PC-3 (cell line): ENCODE results near the gene HGD. TPM values are rescaled to one million over a fixed set of nuclear protein-coding genes. Genes with fewer than 3 reads are reported as not detected.

Source experiments
- ATAC-seq: fragments of 200-7000 bp; cut with Tn5 transposase; 2 replicates; pipeline ENCODE4 v1.9.1; 2020; ENCODE audit warnings: mild to moderate bottlenecking, moderate library complexity
- BruUV-seq: library from RNA; stranded (reverse); fragments of 400-500 nt; replicated peaks from 2 replicates; lab custom pipeline; 2021; lab: Mats Ljungman, UMichigan
- CTCF ChIA-PET: fragments of 300-600 bp; sonication (Branson Sonifier 250); formaldehyde crosslinking; loops from one replicate; lab custom pipeline; 2022; ENCODE audit warnings: antibody characterized with exemption; lab: Charles Lee
- POLR2A ChIA-PET: fragments of 300-600 bp; sonication (Branson Sonifier 250); formaldehyde crosslinking; loops from one replicate; lab custom pipeline; 2022; ENCODE audit warnings: antibody characterized with exemption; ENCODE audit not compliant: unreplicated experiment; lab: Charles Lee
- DNase-seq: peaks from one replicate; pipeline ENCODE4 v3.0.0-alpha.2; 2015
- H2AFZ ChIP-seq: fragments of 300-600 bp; sonication (generic); 2 replicates; pipeline ENCODE4 v1.6.0; 2016; ENCODE audit warnings: antibody characterized with exemption, low read length
- H3F3A ChIP-seq: fragments of 300-600 bp; sonication (generic); one replicate; pipeline ENCODE4 v1.6.0; 2017; ENCODE audit warnings: antibody characterized with exemption, low read length, control low read depth, mild to moderate bottlenecking; ENCODE audit not compliant: unreplicated experiment
- H3K27ac ChIP-seq: fragments of 300-600 bp; sonication (generic); 2 replicates; pipeline ENCODE4 v1.5.1; 2016; ENCODE audit warnings: mild to moderate bottlenecking, low read length
- H3K27me3 ChIP-seq: fragments of 300-600 bp; sonication (generic); 2 replicates; pipeline ENCODE4 v1.6.1; 2016; ENCODE audit warnings: low read length, mixed read lengths
- H3K36me3 ChIP-seq: fragments of 300-600 bp; sonication (generic); 2 replicates; pipeline ENCODE4 v1.6.1; 2016; ENCODE audit warnings: low read depth, mixed run types, low read length, mixed read lengths
- H3K4me1 ChIP-seq: fragments of 300-600 bp; sonication (generic); 2 replicates; pipeline ENCODE4 v1.5.1; 2016; ENCODE audit warnings: low read length; ENCODE audit not compliant: insufficient read depth
- H3K4me2 ChIP-seq: fragments of 300-600 bp; sonication (generic); 2 replicates; pipeline ENCODE4 v1.6.0; 2016; ENCODE audit warnings: low read length
- H3K4me3 ChIP-seq: fragments of 300-600 bp; sonication (generic); 2 replicates; pipeline ENCODE4 v1.5.1; 2016; ENCODE audit warnings: mild to moderate bottlenecking, low read length, mixed read lengths
- H3K79me2 ChIP-seq: fragments of 300-600 bp; sonication (generic); 2 replicates; pipeline ENCODE4 v1.6.1; 2017; ENCODE audit warnings: low read length, mixed read lengths
- H3K9ac ChIP-seq: fragments of 300-600 bp; sonication (generic); 2 replicates; pipeline ENCODE4 v1.6.0; 2016; ENCODE audit warnings: mild to moderate bottlenecking, low read length
- H3K9me2 ChIP-seq: fragments of 300-600 bp; sonication (generic); replicated peaks from 2 replicates; pipeline ENCODE4 v1.6.1; 2016; ENCODE audit warnings: mixed run types, low read length, mixed read lengths
- H3K9me3 ChIP-seq: fragments of 300-600 bp; sonication (generic); 2 replicates; pipeline ENCODE4 v1.6.1; 2016; ENCODE audit warnings: low read length, mixed read lengths
- H4K20me1 ChIP-seq: fragments of 300-600 bp; sonication (generic); 2 replicates; pipeline ENCODE4 v1.6.1; 2016; ENCODE audit warnings: low read length, mixed read lengths
- CTCF ChIP-seq: fragments of 300-600 bp; sonication (generic); conservative IDR thresholded peaks from 2 replicates; pipeline ENCODE4 v1.5.1; 2017; ENCODE audit warnings: antibody characterized with exemption, low read depth, mild to moderate bottlenecking, low read length
- EZH2 ChIP-seq: fragments of 300-600 bp; sonication (generic); IDR thresholded peaks from one replicate; pipeline ENCODE4 v1.6.1; 2017; ENCODE audit warnings: antibody characterized with exemption, mild to moderate bottlenecking, low read length; ENCODE audit not compliant: unreplicated experiment
- EZH2phosphoT487 ChIP-seq: fragments of 300-600 bp; sonication (generic); IDR thresholded peaks from 2 replicates; pipeline ENCODE4 v1.6.1; 2018; ENCODE audit warnings: mild to moderate bottlenecking, antibody characterized with exemption, low read length, borderline replicate concordance
- intact Hi-C: fragments of 100-400 bp; cut with micrococcal nuclease; formaldehyde crosslinking; loops from 2 replicates; pipeline ENCODE4 v1.9.0; 2023
- total RNA-seq: library from RNA; depleted of rRNA; stranded (reverse); fragments of >200 nt; gene quantifications from 2 replicates; pipeline ENCODE4 v1.2.3, GENCODE V29; 2014

Gene HGD
- total RNA-seq, 1 experiment from 2014 or later = 0.11 TPM

GRCh38 chr3:120645083-120645845, 36.8 kb downstream of the HGD start:
- no peak overlapping the region for H2AFZ ChIP-seq
- TF ChIP-seq EZH2 (no peak), EZH2phosphoT487 (no peak), CTCF (no peak)

GRCh38 chr3:120642368-120642948, 39.6 kb downstream of the HGD start:
- Histone ChIP-seq H3K36me3 (no peaks in the 10 kb centered on the region), H3K4me3 (no peak overlapping the region), H2AFZ (no peak overlapping the region), H3F3A (no peaks in the 10 kb centered on the region), H3K27ac (no peak overlapping the region), H3K27me3 (no peaks in the 10 kb centered on the region), H4K20me1 (no peaks in the 10 kb centered on the region), H3K79me2 (no peaks in the 10 kb centered on the region), H3K9ac (no peak overlapping the region), H3K9me2 (0 out of 2 replicates have a peak, but pooled peaks cover 3% of the 10 kb centered on the region), H3K4me1 (no peaks in the 10 kb centered on the region), H3K4me2 (no peak overlapping the region), H3K9me3 (no peaks in the 10 kb centered on the region)
- no peak for DNase-seq
- BruUV-seq = no TSS peak
- ATAC-seq = no peak
- intact Hi-C loops = no loop called here
- ChIA-PET CTCF (no interaction called here), POLR2A (no interaction called here)
- TF ChIP-seq CTCF (no peak), EZH2 (no peak), EZH2phosphoT487 (no peak)

More at GRCh38 chr3:120645083-120645845, 36.8 kb downstream of the HGD start:
- Histone ChIP-seq H3K9ac (no peak overlapping the region), H3K36me3 (no peaks in the 10 kb centered on the region), H3K4me2 (no peak overlapping the region), H3K9me3 (no peaks in the 10 kb centered on the region), H3K27ac (no peak overlapping the region), H3K4me1 (no peaks in the 10 kb centered on the region), H3K4me3 (no peak overlapping the region), H3K27me3 (no peaks in the 10 kb centered on the region), H3K79me2 (no peaks in the 10 kb centered on the region), H3F3A (no peaks in the 10 kb centered on the region), H3K9me2 (0 out of 2 replicates have a peak, but pooled peaks cover 3% of the 10 kb centered on the region), H4K20me1 (no peaks in the 10 kb centered on the region)
- intact Hi-C loops = no loop called here
- no peak for DNase-seq
- no peak for ATAC-seq
- no TSS peak for BruUV-seq
- ChIA-PET POLR2A (no interaction called here), CTCF (no interaction called here)
